Muscle of arm (tissue), 12 donors: ENCODE data around the gene MAP4K4. TPM values are rescaled to one million over a fixed set of nuclear protein-coding genes. Genes with fewer than 3 reads are reported as not detected.
A peak's percentile ranks its signal among the peaks of the same experiment; 100 is the strongest.
"Not testable (repeated sequence)": the region's sequence is repeated elsewhere in the genome, so short reads cannot be mapped to it uniquely, and the experiment has no call there.

Experiments used
- DNase-seq: peaks from one replicate; pipeline ENCODE4 v3.0.0-alpha.2; 2013
- polyA plus RNA-seq, 12 donors: library from polyadenylated mRNA; unstranded; fragments of 120-200 nt; gene quantifications; one replicate each; pipeline ENCODE4 v1.2.1, GENCODE V29; 2013; ENCODE audit not compliant: insufficient read length in 12 of 12

The MAP4K4 gene
- polyA plus RNA-seq, 12 donors, result 104 to 439 (median 137) TPM

- DNase-seq, result no peak
Observed at GRCh38 chr2:101901241-101901640, 203.7 kb downstream of the MAP4K4 start.

- no peak for DNase-seq
Observed at GRCh38 chr2:101902169-101902568, 204.7 kb downstream of the MAP4K4 start.

GRCh38 chr2:101904916-101905315 is 207.4 kb downstream of the MAP4K4 start:
- DNase-seq, result no peak

- DNase-seq, result no peak
Observed at GRCh38 chr2:101905746-101906336, 208.3 kb downstream of the MAP4K4 start.

- no peak for DNase-seq
Observed at GRCh38 chr2:101909760-101910159, 212.3 kb downstream of the MAP4K4 start.

- DNase-seq, result no peak
Observed at GRCh38 chr2:101912545-101912944, 215.0 kb downstream of the MAP4K4 start.

- DNase-seq, result peak; percentile 25
Observed at GRCh38 chr2:101921319-101921952, 223.9 kb downstream of the MAP4K4 start.

- DNase-seq, result no peak
Observed at GRCh38 chr2:101921953-101922325, 224.4 kb downstream of the MAP4K4 start.

- not testable (repeated sequence) for DNase-seq
Observed at GRCh38 chr2:101924311-101924710, 226.8 kb downstream of the MAP4K4 start.

- DNase-seq, result no peak
Observed at GRCh38 chr2:101930019-101930418, 232.5 kb downstream of the MAP4K4 start.

- no peak for DNase-seq
Observed at GRCh38 chr2:101930847-101931246, 233.3 kb downstream of the MAP4K4 start.

GRCh38 chr2:101931402-101931801 is 233.9 kb downstream of the MAP4K4 start:
- DNase-seq, result no peak

GRCh38 chr2:101935764-101936163 is 238.3 kb downstream of the MAP4K4 start:
- DNase-seq, result not testable (repeated sequence)

GRCh38 chr2:101942851-101943250 is 245.3 kb downstream of the MAP4K4 start:
- no peak for DNase-seq

Other genes with a start within 250 kb of the MAP4K4 start
- 1 to 10 TPM in 10 of 12 donors, not detected in 2; 1.5 to 4.2 (median 2.9) TPM for gene RFX8, start 222.6 kb upstream of the MAP4K4 start, polyA plus RNA-seq